ENCODE measurements around the gene SACM1L. TPM values are rescaled to one million over a fixed set of nuclear protein-coding genes. Genes with fewer than 3 reads are reported as not detected.
A peak's percentile ranks its signal among the peaks of the same experiment; 100 is the strongest.

The SACM1L gene, protein sequence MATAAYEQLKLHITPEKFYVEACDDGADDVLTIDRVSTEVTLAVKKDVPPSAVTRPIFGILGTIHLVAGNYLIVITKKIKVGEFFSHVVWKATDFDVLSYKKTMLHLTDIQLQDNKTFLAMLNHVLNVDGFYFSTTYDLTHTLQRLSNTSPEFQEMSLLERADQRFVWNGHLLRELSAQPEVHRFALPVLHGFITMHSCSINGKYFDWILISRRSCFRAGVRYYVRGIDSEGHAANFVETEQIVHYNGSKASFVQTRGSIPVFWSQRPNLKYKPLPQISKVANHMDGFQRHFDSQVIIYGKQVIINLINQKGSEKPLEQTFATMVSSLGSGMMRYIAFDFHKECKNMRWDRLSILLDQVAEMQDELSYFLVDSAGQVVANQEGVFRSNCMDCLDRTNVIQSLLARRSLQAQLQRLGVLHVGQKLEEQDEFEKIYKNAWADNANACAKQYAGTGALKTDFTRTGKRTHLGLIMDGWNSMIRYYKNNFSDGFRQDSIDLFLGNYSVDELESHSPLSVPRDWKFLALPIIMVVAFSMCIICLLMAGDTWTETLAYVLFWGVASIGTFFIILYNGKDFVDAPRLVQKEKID
- polyA plus RNA-seq (2013, experiment 1 of 2) = 32.1 TPM
- 32.5 TPM for polyA plus RNA-seq (2013, experiment 2 of 2)

- H3K9ac ChIP-seq (ENCODE audit: low read length) = peak within 1 kb of the TSS; percentile 84
- H2BK5ac ChIP-seq (ENCODE audit: low read length) = peak within 1 kb of the TSS; percentile 71
- H3K27ac ChIP-seq (ENCODE audit: low read depth, low read length) = peak within 1 kb of the TSS; percentile 94
- no peak within 1 kb of the TSS for H4K5ac ChIP-seq (ENCODE audit: low read length)
- H3K56ac ChIP-seq (ENCODE audit: low read length) = peak within 1 kb of the TSS; percentile 94
- H3K36me3 ChIP-seq (ENCODE audit: control insufficient read depth, insufficient read depth, low read length) = no peaks in the 10 kb centered on the region
- peak within 1 kb of the TSS; percentile 62 for H3K4ac ChIP-seq (ENCODE audit: low read depth, low read length)
- no peak within 1 kb of the TSS for H2BK15ac ChIP-seq (replicated peaks; ENCODE audit: low read depth)
- peak; percentile 99 for DNase-seq
- H3K4me1 ChIP-seq (ENCODE audit: control insufficient read depth, low read depth, low read length) = peaks cover 8% of the 10 kb centered on the region
- H3K27me3 ChIP-seq (ENCODE audit: insufficient read depth, low read length, poor library complexity) = no peaks in the 10 kb centered on the region
- H3K79me2 ChIP-seq (ENCODE audit: control insufficient read depth, insufficient read depth, low read length) = peaks cover 41% of the 10 kb centered on the region
- no CpG with 5 or more reads among the region's 81 CpGs for WGBS (ENCODE audit: extremely low coverage, insufficient coverage, low lambda C conversion rate)
- H2AK5ac ChIP-seq (ENCODE audit: low read length) = no peak within 1 kb of the TSS
- H3K79me1 ChIP-seq (ENCODE audit: low read length) = peaks cover 7% of the 10 kb centered on the region
- H2BK120ac ChIP-seq (ENCODE audit: low read depth, low read length) = peak within 1 kb of the TSS; percentile 19
- H4K8ac ChIP-seq (ENCODE audit: low read depth, low read length) = peak within 1 kb of the TSS; percentile 41
- peak within 1 kb of the TSS; percentile 75 for H3K18ac ChIP-seq (ENCODE audit: low read length)
- peak within 1 kb of the TSS; percentile 66 for H3K4me3 ChIP-seq (ENCODE audit: low read length)
- peak within 1 kb of the TSS; percentile 97 for H3K4me2 ChIP-seq (ENCODE audit: low read length)
- peak within 1 kb of the TSS; percentile 66 for H3K23ac ChIP-seq (ENCODE audit: low read length)
Measured at GRCh38 chr3:45688882-45689786, at the start of gene SACM1L. SACM1L (plus strand) TSS chr3:45689396; CDS start chr3:45689466, 70 bp downstream.

DNA sequence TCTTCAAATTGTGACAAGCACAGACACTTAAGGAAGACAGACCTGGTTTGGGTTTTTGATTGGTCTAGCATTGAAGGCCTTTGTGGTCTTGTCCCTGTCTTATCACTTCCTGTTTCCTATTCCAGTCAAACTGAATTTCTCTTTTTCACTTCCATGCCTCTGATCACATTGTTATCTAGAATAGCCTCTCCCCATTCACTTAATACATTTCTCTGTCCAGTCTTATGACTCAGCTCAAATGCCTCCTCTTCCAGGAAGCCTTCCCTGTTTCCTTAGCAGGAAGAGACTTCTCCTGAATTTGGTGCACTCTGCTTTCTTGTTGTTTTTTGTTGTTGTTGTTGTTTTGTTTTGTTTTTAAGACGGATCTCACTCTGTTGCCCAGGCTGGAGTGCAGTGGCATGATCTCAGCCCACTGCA, 49.1 kb upstream of the SACM1L start:
- Histone ChIP-seq H3K27ac (ENCODE audit: low read depth, low read length) (no peak overlapping the region), H2BK120ac (ENCODE audit: low read depth, low read length) (no peak overlapping the region), H3K36me3 (ENCODE audit: control insufficient read depth, insufficient read depth, low read length) (no peaks in the 10 kb centered on the region), H3K27me3 (ENCODE audit: insufficient read depth, low read length, poor library complexity) (no peaks in the 10 kb centered on the region), H3K4me3 (ENCODE audit: low read length) (no peak overlapping the region), H2BK15ac (replicated peaks; ENCODE audit: low read depth) (no peak overlapping the region), H4K8ac (ENCODE audit: low read depth, low read length) (no peak overlapping the region), H2AK5ac (ENCODE audit: low read length) (no peak overlapping the region), H3K4me2 (ENCODE audit: low read length) (no peak overlapping the region), H2BK5ac (ENCODE audit: low read length) (no peak overlapping the region), H3K79me1 (ENCODE audit: low read length) (peaks cover 9% of the 10 kb centered on the region), H3K18ac (ENCODE audit: low read length) (no peak overlapping the region), H3K23ac (ENCODE audit: low read length) (no peak overlapping the region), H3K4me1 (ENCODE audit: control insufficient read depth, low read depth, low read length) (peaks cover 6% of the 10 kb centered on the region), H3K79me2 (ENCODE audit: control insufficient read depth, insufficient read depth, low read length) (peaks cover 4% of the 10 kb centered on the region), H3K9ac (ENCODE audit: low read length) (no peak overlapping the region), H4K5ac (ENCODE audit: low read length) (no peak overlapping the region), H3K56ac (ENCODE audit: low read length) (no peak overlapping the region), H3K4ac (ENCODE audit: low read depth, low read length) (no peak overlapping the region)
- WGBS (ENCODE audit: extremely low coverage, insufficient coverage, low lambda C conversion rate) = no CpG with 5 or more reads among the region's 1 CpG
- no peak for DNase-seq

- Histone ChIP-seq H3K27ac (ENCODE audit: low read depth, low read length) (no peak overlapping the region), H2BK120ac (ENCODE audit: low read depth, low read length) (no peak overlapping the region), H3K4me3 (ENCODE audit: low read length) (no peak overlapping the region), H2BK15ac (replicated peaks; ENCODE audit: low read depth) (no peak overlapping the region), H4K5ac (ENCODE audit: low read length) (no peak overlapping the region), H3K23ac (ENCODE audit: low read length) (no peak overlapping the region), H3K79me2 (ENCODE audit: control insufficient read depth, insufficient read depth, low read length) (peaks cover 4% of the 10 kb centered on the region), H3K9ac (ENCODE audit: low read length) (no peak overlapping the region), H4K8ac (ENCODE audit: low read depth, low read length) (no peak overlapping the region), H3K27me3 (ENCODE audit: insufficient read depth, low read length, poor library complexity) (no peaks in the 10 kb centered on the region), H3K56ac (ENCODE audit: low read length) (no peak overlapping the region), H3K4ac (ENCODE audit: low read depth, low read length) (no peak overlapping the region), H3K4me1 (ENCODE audit: control insufficient read depth, low read depth, low read length) (peaks cover 4% of the 10 kb centered on the region), H2BK5ac (ENCODE audit: low read length) (no peak overlapping the region), H3K79me1 (ENCODE audit: low read length) (peaks cover 9% of the 10 kb centered on the region), H3K36me3 (ENCODE audit: control insufficient read depth, insufficient read depth, low read length) (no peaks in the 10 kb centered on the region), H3K18ac (ENCODE audit: low read length) (no peak overlapping the region), H2AK5ac (ENCODE audit: low read length) (no peak overlapping the region), H3K4me2 (ENCODE audit: low read length) (no peak overlapping the region)
- no peak for DNase-seq
- no CpG with 5 or more reads among the region's 4 CpGs for WGBS (ENCODE audit: extremely low coverage, insufficient coverage, low lambda C conversion rate)
Measured at GRCh38 chr3:45640724-45641361, 48.4 kb upstream of the SACM1L start.

DNA sequence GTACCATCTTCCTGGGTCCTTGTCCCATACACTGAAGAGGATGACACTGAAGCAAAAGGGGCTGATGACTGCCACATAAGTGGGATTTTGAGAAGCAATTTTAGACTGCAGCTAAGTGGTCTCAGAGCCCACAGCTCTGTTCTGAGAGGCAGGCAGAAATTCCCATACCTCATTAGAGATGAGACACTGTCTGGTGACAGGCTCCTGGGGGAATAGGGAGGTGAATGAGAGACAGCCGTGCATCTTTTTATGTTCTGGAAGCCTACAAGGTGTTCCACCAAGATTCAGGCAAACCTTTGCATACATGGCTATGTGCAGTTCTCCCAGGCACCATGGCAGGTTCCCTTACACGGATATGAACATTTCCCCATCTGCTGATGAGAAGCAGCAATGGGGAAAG, 47.4 kb upstream of the SACM1L start:
- no peak overlapping the region for H2BK5ac ChIP-seq (ENCODE audit: low read length)
- H4K8ac ChIP-seq (ENCODE audit: low read depth, low read length) = no peak overlapping the region
- no peaks in the 10 kb centered on the region for H3K4me1 ChIP-seq (ENCODE audit: control insufficient read depth, low read depth, low read length)
- H3K18ac ChIP-seq (ENCODE audit: low read length) = no peak overlapping the region
- H3K79me2 ChIP-seq (ENCODE audit: control insufficient read depth, insufficient read depth, low read length) = peaks cover 4% of the 10 kb centered on the region
- no peak overlapping the region for H2BK120ac ChIP-seq (ENCODE audit: low read depth, low read length)
- H3K27ac ChIP-seq (ENCODE audit: low read depth, low read length) = no peak overlapping the region
- H3K4ac ChIP-seq (ENCODE audit: low read depth, low read length) = no peak overlapping the region
- no peaks in the 10 kb centered on the region for H3K36me3 ChIP-seq (ENCODE audit: control insufficient read depth, insufficient read depth, low read length)
- no peak for DNase-seq
- peaks cover 6% of the 10 kb centered on the region for H3K79me1 ChIP-seq (ENCODE audit: low read length)
- no CpG with 5 or more reads among the region's 2 CpGs for WGBS (ENCODE audit: extremely low coverage, insufficient coverage, low lambda C conversion rate)
- H4K5ac ChIP-seq (ENCODE audit: low read length) = no peak overlapping the region
- H3K27me3 ChIP-seq (ENCODE audit: insufficient read depth, low read length, poor library complexity) = no peaks in the 10 kb centered on the region
- no peak overlapping the region for H3K4me2 ChIP-seq (ENCODE audit: low read length)
- no peak overlapping the region for H3K4me3 ChIP-seq (ENCODE audit: low read length)
- H2AK5ac ChIP-seq (ENCODE audit: low read length) = no peak overlapping the region
- H3K23ac ChIP-seq (ENCODE audit: low read length) = no peak overlapping the region
- no peak overlapping the region for H3K9ac ChIP-seq (ENCODE audit: low read length)
- no peak overlapping the region for H3K56ac ChIP-seq (ENCODE audit: low read length)
- H2BK15ac ChIP-seq (replicated peaks; ENCODE audit: low read depth) = no peak overlapping the region

- H3K79me1 ChIP-seq (ENCODE audit: low read length) = peaks cover 6% of the 10 kb centered on the region
- no CpG with 5 or more reads among the region's 6 CpGs for WGBS (ENCODE audit: extremely low coverage, insufficient coverage, low lambda C conversion rate)
- H3K27ac ChIP-seq (ENCODE audit: low read depth, low read length) = no peak overlapping the region
- H2BK15ac ChIP-seq (replicated peaks; ENCODE audit: low read depth) = no peak overlapping the region
- no peak overlapping the region for H2BK5ac ChIP-seq (ENCODE audit: low read length)
- H3K4me3 ChIP-seq (ENCODE audit: low read length) = no peak overlapping the region
- H4K5ac ChIP-seq (ENCODE audit: low read length) = no peak overlapping the region
- H4K8ac ChIP-seq (ENCODE audit: low read depth, low read length) = no peak overlapping the region
- no peak overlapping the region for H3K56ac ChIP-seq (ENCODE audit: low read length)
- no peak overlapping the region for H3K4ac ChIP-seq (ENCODE audit: low read depth, low read length)
- no peak for DNase-seq
- H3K27me3 ChIP-seq (ENCODE audit: insufficient read depth, low read length, poor library complexity) = no peaks in the 10 kb centered on the region
- no peak overlapping the region for H3K23ac ChIP-seq (ENCODE audit: low read length)
- peaks cover 4% of the 10 kb centered on the region for H3K79me2 ChIP-seq (ENCODE audit: control insufficient read depth, insufficient read depth, low read length)
- H3K36me3 ChIP-seq (ENCODE audit: control insufficient read depth, insufficient read depth, low read length) = no peaks in the 10 kb centered on the region
- no peak overlapping the region for H2AK5ac ChIP-seq (ENCODE audit: low read length)
- no peak overlapping the region for H2BK120ac ChIP-seq (ENCODE audit: low read depth, low read length)
- H3K4me2 ChIP-seq (ENCODE audit: low read length) = no peak overlapping the region
- H3K18ac ChIP-seq (ENCODE audit: low read length) = no peak overlapping the region
- H3K9ac ChIP-seq (ENCODE audit: low read length) = no peak overlapping the region
- no peaks in the 10 kb centered on the region for H3K4me1 ChIP-seq (ENCODE audit: control insufficient read depth, low read depth, low read length)
Measured at GRCh38 chr3:45642731-45643152, 46.5 kb upstream of the SACM1L start.

All from mesendoderm (in vitro differentiated cells).